ENCODE measurements around the gene PRMT7.
A peak's percentile ranks its signal among the peaks of the same experiment; 100 is the strongest.

Gene PRMT7

DNA sequence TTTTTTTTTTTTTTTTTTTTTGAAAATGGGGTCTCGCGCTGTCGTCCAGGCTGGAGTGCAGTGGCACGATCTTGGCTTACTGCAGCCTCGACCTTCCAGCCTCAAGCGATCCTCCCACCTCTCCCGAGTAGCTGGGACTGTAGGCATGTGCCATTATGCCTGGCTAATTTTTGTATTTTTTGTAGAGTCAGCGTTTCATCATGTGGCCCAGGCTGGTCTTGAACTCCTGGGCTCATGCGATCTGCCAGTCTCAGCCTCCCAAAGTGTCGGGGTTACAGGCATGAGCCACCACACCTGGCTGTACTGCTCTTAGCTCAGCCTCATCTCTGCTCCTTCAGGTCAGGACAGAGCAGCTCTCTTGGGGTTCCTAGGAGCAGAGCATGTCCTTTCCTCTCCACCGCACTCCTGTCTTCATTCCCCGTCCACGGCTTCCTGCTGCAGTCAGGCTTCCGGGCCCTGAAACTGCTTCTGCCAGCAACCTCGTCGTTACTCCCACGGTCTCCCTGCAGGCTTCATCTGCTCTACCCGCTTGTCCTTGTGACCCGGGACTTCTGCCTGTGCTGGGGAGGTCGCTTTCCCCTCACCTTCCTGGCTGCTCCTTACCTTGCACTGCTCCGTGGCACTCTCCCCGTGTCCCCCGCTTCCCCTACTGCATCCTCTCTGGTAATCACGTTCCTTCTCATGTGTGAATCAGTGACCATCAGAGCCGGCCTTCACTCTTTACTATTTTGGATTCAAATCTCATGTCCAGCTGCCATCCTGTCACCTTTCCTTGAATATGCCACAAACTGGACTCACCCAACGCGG, 38.0 kb downstream of the PRMT7 start:
- DNase-seq: no peak

DNA sequence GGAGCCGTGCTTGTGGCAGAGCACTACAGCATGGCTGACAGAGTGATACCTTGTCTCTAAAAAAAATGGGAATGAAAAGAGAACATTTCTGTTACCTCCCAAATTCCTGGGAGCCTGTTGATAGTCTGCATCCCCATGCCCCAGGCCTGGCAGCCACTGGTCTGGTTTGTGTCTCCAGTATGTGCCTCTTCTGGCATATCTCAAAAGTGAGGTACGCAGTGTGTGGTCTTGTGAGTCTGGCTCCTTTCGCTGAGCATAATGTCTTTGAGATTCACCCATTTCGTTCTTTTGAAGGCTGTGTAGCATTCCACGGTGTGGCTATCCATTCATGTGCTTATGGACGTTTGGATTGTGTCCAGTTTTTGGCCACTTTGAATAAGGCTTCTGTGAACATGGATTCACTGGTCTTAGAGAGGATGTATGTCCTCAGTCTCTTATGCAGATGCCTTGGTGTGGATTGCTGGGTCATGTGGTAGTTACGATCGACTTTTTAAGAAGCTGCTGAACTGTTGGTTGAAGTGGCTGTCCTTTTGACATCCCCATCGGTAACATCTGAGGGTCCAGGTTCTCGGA, 39.1 kb downstream of the PRMT7 start:
- no peak for DNase-seq

DNA sequence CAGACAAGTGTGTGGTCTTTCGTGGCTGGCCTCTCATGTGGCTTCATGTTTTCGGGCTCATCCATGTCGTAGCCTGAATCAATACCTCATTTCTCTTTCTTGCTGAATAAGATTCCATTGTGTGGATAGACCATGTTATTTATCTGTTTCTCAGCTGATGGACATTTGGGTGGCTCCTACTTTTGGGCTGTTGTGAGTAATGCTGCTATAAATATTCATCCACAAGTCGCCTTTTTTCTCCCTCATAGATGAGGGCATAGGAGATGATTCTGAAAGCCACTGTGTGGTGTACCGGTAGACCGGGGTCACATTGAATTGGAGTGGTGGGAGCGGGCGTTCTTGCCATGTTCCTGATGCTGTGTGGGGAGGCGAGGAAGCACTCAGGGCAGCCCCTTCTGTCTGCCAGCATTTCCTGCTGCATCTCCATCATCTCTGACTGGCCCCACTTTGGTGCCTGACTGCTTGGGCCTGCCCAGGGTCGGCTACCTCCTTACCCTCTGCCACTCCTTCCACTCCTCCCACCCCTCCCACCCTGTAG, 40.1 kb downstream of the PRMT7 start:
- DNase-seq: no peak

DNA sequence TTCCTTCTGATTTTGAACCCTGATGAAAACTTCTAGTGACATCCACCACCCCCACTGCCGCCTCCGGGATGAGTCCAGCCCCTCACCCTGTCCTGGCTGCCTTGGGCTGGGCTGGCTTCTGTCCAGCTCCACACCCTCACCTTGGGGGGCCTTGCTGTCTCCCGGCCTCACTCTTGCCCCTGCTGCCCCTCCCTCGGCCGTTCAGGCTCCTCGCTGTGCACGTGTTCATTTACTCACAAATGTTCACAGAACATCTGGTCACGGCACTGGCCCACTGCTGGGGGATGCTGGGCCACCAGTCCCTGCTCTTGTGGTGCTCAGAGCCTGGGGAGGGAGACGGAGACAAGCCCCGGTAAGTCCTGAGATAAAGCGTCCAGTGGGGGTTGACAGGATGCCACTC, 40.6 kb downstream of the PRMT7 start:
- DNase-seq: no peak

DNA sequence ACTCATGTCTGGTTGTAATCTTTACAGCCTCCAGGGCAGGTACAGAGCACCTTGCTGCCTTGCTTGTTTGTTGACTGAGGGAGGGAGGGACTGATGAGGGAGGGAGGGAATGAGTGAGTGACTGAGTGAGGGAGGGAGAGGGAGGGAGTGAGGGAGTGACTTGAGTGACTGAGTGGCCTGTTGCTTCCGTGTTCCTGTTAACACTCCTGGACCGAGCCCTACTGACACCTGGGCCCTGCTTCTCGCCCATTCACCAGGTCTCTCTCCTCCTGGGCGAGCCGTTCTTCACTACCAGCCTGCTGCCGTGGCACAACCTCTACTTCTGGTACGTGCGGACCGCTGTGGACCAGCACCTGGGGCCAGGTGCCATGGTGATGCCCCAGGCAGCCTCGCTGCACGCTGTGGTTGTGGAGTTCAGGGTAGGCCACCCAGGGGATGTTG, 41.2 kb downstream of the PRMT7 start:
- no peak for DNase-seq

DNA sequence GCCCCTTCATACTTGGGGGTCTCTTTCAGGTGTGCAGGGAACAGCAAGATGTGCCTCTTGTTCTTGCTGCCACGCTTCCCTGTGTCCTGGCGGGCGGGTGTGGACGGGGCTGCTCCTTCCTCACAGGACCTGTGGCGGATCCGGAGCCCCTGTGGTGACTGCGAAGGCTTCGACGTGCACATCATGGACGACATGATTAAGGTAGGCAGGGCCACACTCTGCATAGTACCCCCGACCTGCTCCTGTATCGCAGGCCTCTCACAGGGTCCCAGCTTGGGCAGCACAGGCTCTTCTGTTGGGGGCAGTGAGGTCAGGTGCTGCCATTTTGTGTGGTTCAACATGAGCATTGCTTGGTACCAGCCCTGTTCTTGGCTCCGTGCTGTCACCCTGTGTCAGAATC, 42.5 kb downstream of the PRMT7 start:
- no peak for DNase-seq

DNA sequence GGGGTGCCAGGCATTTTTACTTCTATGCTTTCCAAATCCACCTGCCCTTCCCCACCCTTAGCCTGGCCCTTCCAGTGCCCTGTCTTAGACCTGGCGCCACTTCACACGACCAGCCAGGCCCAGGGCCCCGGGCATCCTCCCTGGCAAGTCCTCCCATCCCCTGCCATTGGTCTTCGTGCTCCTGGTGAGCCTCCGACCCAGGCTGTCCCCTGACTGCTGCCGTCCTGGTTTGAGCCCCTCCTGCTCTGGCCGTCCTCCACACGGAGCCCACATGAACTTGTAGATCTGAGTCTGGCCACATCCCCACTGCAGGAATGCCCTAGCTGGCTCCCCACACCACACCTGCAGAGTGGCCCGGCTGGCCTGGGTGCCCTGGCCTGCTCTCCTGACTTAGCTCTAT, 44.0 kb downstream of the PRMT7 start:
- DNase-seq: no peak

GRCh38 chr16:68355447-68356248, 44.8 kb downstream of the PRMT7 start:
- DNase-seq: no peak

GRCh38 chr16:68356249-68356918, 45.6 kb downstream of the PRMT7 start:
- DNase-seq: peak in 4 of 5 experiments; percentile 44 to 94 (median 71)

- DNase-seq: no peak
These were observed 46.1 kb downstream of the PRMT7 start for GRCh38 chr16:68356919-68357286.

GRCh38 chr16:68357521-68357922, 46.7 kb downstream of the PRMT7 start:
- no peak for DNase-seq

- DNase-seq: no peak
These were observed 47.1 kb downstream of the PRMT7 start for GRCh38 chr16:68357923-68358322.

GRCh38 chr16:68358951-68359350, 48.1 kb downstream of the PRMT7 start:
- no peak for DNase-seq

GRCh38 chr16:68359398-68360191, 48.8 kb downstream of the PRMT7 start:
- no peak for DNase-seq

- DNase-seq: no peak
These were observed 49.7 kb downstream of the PRMT7 start for GRCh38 chr16:68360547-68360946.

DNA sequence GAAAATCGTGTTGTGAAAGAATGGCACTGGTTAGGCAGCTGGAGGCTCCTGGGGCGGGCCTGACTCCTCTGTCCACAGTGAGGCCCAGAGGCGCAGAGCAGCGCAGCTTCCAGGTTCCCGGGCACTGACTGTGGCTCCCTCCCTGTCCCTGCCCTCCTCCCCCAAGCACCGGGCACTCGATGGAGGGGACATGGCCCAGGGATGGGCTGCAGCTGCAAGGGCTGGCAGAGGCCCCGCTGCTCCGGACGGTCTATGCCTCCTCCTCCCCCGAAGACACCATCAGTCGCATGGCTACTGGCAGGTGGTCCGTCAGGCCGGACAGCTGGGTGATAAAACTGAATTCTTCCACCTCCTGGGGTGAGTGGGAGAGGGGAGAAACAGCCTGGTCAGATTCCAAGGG, 50.1 kb downstream of the PRMT7 start:
- DNase-seq: no peak

- DNase-seq: no peak
These were observed 50.7 kb downstream of the PRMT7 start for GRCh38 chr16:68361485-68361884.

GRCh38 chr16:68362262-68362913, 51.6 kb downstream of the PRMT7 start:
- DNase-seq: no peak

- DNase-seq: no peak
These were observed 52.3 kb downstream of the PRMT7 start for GRCh38 chr16:68362947-68363657.

- DNase-seq: no peak
These were observed 53.1 kb downstream of the PRMT7 start for GRCh38 chr16:68363658-68364521.
